ENCODE results near the gene SYPL2.

DNA sequence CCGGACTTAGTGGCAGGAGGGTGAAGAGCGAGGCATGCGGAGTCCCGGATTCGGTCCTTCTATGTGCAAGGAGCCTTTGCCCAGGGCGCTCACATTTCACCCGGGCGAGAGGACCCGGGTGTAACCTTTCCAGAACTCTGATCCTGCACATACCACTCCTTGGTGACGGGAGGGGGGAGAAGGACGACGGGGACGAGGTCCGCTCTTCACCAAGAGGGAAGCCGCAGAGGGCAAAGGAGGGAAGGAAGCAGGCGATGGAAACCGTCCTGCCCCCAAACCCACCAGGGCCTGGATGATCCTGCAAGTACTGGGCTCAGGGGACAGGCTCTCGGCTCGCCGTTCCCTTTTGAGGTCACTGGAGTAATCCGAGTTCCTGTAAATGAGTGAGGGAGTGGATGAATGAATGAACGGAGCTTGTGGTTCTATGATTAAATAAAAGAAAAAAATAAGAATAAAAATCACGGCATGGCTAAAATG lies 993 bp downstream of the SYPL2 start:
- TF ChIP-seq ARNTL (CRISPR knock-in tag; IDR thresholded peaks at IDR 0.05; ENCODE audit: borderline replicate concordance, low read depth) (no peak), ZNF565 (CRISPR knock-in tag; conservative IDR thresholded peaks at IDR 0.05; ENCODE audit: low read depth) (no peak), BACH2 (CRISPR knock-in tag; IDR thresholded peaks at IDR 0.05; ENCODE audit: borderline replicate concordance) (no peak)
